GM18951 (cell line): ENCODE data around the gene WDR6.

Experiments used
- POLR2A ChIP-seq: IDR thresholded peaks from 4 replicates; pipeline ENCODE4 v1.6.1; 2011; ENCODE audit warnings: mild to moderate bottlenecking; ENCODE audit not compliant: insufficient read length, insufficient read depth; ENCODE audit errors: extremely low read depth
- in situ Hi-C: fragments of 300-500 bp; cut with MboI; formaldehyde crosslinking; loops from one replicate; pipeline ENCODE4 v1.12.0; 2022; ENCODE audit warnings: low sequenced_read_pairs, mixed read lengths, inconsistent platforms; ENCODE audit not compliant: unreplicated experiment

WDR6 gene

DNA sequence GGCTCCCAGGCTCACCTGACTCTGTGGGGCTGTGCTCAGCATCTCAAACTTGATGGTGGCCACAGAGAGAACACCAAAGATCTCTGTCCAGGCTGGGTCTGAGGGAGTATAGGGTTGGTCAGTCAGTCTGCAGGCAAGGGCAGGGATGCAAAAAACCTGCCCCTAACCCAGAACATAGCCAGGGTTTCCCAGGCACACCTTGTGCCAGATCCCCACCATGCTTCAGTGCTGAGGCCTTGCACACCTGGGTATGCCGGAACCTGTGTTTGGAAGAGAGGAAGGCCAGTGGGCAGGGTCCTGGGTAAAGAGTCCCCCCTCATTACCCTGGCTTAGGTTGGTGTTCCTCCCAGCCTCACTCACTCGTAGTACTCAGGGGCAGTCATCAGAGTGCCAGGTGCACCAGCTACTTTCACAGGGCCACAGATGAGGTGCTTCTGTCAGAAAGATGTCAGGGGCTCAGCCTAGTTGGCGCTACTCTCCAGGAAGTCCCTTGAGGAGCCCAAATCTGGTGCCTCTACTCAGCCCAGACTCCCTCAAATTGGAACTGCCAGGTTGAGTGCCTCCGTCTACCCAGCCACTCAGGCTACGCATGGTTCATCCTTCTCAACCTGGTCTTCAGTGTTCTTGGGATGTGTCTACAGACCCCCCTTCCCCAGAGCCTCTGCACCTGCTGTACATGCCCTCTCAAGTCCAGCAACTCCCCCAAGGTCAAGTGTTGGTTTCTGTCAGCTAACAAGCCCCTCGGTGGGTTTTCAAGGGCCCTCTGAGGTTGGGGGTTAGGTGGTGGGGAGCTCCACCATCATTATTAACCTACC, 9.4 kb downstream of the WDR6 start:
- in situ Hi-C loops = no loop called here

GRCh38 chr3:49017229-49017970, 10.2 kb downstream of the WDR6 start:
- in situ Hi-C loops = no loop called here
- no peak for TF ChIP-seq POLR2A

More for the DNA sequence above, 9.4 kb downstream of the WDR6 start:
- TF ChIP-seq POLR2A = no peak

DNA sequence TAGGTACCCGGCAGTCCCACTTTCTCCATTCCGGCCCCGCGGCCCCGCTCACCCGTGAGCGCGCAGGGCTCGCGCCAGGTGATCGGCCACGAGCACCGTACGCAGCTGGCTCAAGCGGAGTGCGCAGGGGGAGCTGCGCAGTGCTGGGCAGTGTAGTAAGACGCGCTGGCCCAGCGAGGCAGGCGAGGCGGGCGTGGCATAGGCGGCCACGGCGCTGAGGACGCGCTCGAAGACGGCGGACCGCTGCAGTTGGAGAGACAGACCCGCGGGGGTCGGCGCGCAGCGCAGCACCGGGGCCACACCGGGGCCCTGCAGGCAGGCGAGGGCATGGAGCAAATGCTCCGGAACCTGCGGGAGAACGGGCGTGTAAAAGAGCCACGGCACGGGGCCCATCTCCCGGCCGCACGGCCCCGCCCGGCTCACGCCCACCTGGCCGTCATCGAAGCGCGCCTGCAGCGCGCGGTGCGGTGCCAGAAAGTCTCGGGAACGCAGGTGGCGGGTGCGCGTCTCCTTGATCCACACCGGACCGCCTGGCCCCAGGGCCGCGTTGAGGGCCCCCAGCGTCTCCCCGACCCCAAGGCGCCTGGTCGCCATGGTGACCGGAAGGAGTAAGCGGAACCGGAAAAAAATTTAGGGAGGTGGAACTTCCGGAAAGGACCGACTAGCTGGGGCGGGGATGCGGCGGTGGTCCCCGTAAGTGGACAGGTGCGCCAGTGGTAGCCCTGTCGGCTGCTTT, 10.9 kb downstream of the WDR6 start, which contains the start of gene DALRD3:
TSS of gene DALRD3 (minus strand) at position 610 of the 736 bp plus-strand sequence. CDS start at position 594, 16 bp downstream.
- TF ChIP-seq POLR2A = peak; percentile 73
- in situ Hi-C loops = no loop called here

- no peak for TF ChIP-seq POLR2A
- in situ Hi-C loops = no loop called here
These were observed 11.5 kb downstream of the WDR6 start for GRCh38 chr3:49018707-49019006.

- no peak for TF ChIP-seq POLR2A
- in situ Hi-C loops = no loop called here
These were observed 12.7 kb downstream of the WDR6 start for GRCh38 chr3:49019941-49020329.

DNA sequence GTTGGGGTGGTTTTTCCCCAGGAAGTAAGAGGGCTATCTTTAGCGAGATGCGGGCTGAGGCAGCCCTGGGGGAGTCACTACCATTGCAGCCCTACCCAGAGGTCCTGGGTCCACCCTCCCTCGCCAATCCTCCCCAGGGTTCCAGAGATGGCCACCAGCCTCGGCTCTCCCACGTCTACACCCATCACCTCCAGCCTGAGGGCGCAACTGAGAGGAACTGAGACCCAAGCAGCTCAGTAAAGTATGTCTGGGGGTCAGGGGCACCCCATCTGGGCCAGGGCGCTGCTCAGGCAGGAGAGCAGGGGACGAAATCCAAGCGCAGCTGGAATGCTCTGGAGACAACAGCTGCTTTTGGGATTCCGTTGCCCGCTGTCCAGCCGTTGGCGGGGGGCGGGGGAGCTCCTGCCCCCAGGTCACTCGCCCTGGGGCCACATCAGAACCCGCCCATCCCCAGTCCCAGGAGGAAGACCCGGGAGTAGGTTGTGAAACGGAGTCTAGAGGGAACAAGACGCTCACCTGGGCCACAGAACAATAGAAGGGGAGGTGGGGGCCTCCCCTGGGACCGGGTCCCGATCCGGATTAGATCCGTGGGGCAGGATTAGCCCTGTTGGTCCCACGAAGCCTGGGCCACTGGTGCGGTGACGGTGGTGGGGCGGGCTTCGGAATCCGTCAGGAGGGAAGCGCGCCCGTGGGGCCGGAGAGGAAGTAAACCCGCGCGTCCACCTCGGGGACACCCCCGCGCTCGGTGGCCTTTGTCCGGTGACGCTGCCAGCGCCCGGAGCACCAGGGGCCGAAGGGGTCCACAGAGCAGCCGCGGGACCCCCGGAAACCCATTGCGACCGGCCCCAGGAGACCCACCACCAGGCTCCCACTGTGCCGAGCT, 13.4 kb downstream of the WDR6 start:
- in situ Hi-C loops = no loop called here
- TF ChIP-seq POLR2A = peak; percentile 25

GRCh38 chr3:49021213-49021812, 14.1 kb downstream of the WDR6 start:
- in situ Hi-C loops = no loop called here
- TF ChIP-seq POLR2A = peak; percentile 100

DNA sequence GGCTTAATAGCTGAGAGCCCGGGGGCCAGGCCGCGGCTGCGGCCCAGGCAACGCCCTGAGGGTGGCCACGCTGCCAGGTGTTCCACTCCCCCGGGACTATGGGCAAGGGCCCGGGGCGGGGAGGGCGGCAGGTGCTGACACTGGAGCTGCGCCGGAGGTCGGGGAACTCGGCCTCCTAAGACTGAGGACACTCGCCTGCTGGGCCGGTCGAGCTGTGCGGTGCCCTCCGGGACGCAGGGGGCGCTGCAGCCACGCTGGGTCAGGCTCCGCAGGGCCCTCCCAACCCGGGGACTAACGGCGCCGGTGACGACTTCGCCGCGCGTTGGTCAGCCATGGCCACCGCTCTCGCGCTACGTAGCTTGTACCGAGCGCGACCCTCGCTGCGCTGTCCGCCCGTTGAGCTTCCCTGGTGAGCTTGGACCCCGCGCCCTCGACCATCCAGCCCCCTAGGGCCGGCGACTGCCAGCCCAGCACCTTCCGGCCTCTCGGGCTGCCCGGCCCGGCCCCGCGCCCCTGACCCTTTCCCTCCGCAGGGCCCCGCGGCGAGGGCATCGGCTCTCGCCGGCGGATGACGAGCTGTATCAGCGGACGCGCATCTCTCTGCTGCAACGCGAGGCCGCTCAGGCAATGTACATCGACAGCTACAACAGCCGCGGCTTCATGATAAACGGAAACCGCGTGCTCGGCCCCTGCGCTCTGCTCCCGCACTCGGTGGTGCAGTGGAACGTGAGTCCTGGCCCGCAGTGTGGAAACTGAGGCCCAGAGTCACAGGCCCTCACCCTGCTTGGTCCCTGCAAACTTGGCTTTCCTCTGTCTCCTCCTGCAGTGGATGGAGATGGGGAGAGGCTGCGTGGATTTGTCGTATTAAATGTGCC, 14.9 kb downstream of the WDR6 start, which contains the start of gene NDUFAF3:
TSS of gene NDUFAF3 (plus strand) at position 309 of the 875 bp plus-strand sequence. CDS start at position 333, 24 bp downstream.
- TF ChIP-seq POLR2A = peak; percentile 82
- in situ Hi-C loops = no loop called here

DNA sequence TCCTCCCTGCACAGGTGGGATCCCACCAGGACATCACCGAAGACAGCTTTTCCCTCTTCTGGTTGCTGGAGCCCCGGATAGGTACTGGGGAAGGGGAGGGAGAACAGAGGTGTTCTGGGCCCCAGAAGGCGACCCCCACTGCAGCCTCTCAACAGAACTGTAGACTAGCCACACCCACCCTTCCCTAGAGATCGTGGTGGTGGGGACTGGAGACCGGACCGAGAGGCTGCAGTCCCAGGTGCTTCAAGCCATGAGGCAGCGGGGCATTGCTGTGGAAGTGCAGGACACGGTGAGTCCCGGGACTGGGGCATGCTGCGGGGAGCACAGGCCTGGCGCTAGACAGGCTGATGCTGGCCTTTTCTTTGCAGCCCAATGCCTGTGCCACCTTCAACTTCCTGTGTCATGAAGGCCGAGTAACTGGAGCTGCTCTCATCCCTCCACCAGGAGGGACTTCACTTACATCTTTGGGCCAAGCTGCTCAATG, 15.5 kb downstream of the WDR6 start:
- in situ Hi-C loops = no loop called here
- TF ChIP-seq POLR2A = no peak

- in situ Hi-C loops = no loop called here
- TF ChIP-seq POLR2A = no peak
These were observed 16.6 kb downstream of the WDR6 start for GRCh38 chr3:49023775-49024174.

DNA sequence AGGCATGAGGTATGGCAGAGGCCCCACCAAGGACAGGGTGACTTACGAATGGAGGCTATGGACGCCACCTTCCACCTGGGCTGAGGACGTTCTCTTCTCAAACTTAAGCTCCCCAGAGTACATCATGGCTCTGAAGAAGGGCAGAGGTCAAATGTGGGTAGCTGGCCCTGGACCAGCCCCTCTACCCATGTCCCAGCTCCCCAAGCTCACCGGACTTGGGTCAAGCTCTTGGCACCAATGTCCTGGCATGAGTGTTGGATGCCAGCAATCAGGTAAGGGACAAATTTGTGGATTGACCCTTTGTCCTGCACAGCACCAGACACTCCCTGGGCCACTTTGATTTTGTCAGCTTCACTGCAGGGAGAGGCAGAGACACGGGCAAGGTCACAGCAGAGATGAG, 17.3 kb downstream of the WDR6 start:
- in situ Hi-C loops = no loop called here
- no peak for TF ChIP-seq POLR2A

- in situ Hi-C loops = no loop called here
- peak; percentile 32 for TF ChIP-seq POLR2A
These were observed 18.0 kb downstream of the WDR6 start for GRCh38 chr3:49025005-49025792.
